HepG2 (cell line): Measurements from ENCODE around the gene PCP4.

Experiments used
- ARID4A ChIP-seq: sonication (generic); formaldehyde crosslinking; IDR thresholded peaks from 2 replicates; pipeline ENCODE4 v1.5.0; 2020; ENCODE audit warnings: mild to moderate bottlenecking, missing genetic modification reagents, borderline replicate concordance
- CEBPZ ChIP-seq: IDR thresholded peaks from 2 replicates; pipeline ENCODE4 v1.6.1; 2012; ENCODE audit warnings: low read length, improper control_type of control experiment
- CTCF ChIP-seq: sonication (generic); formaldehyde crosslinking; IDR thresholded peaks from 2 replicates; pipeline ENCODE4 v1.5.0; 2020; ENCODE audit warnings: mild to moderate bottlenecking, missing genetic modification reagents, moderate library complexity
- EZH2 ChIP-seq: conservative IDR thresholded peaks from 2 replicates; pipeline ENCODE4 v1.6.1; 2012; ENCODE audit warnings: mild to moderate bottlenecking, low read depth, low read length, moderate library complexity
- HOXA7 ChIP-seq: sonication (generic); formaldehyde crosslinking; IDR thresholded peaks from 2 replicates; pipeline ENCODE4 v1.8.1; 2022; ENCODE audit warnings: mild to moderate bottlenecking, missing genetic modification reagents, moderate library complexity
- KLF12 ChIP-seq: sonication (generic); formaldehyde crosslinking; IDR thresholded peaks from 2 replicates; pipeline ENCODE4 v1.4.0; 2020; ENCODE audit warnings: missing genetic modification reagents, borderline replicate concordance
- NFE2L2 ChIP-seq: fragments of 150-350 bp; IDR thresholded peaks from 2 replicates; pipeline ENCODE4 v1.6.1; 2014; ENCODE audit warnings: low read length
- POLR2AphosphoS5 ChIP-seq: IDR thresholded peaks from 2 replicates; pipeline ENCODE4 v1.6.1; 2012; ENCODE audit warnings: low read depth, low read length
- PRDM10 ChIP-seq: sonication (generic); formaldehyde crosslinking; IDR thresholded peaks from 2 replicates; pipeline ENCODE4 v1.4.0; 2020; ENCODE audit warnings: low read depth, missing genetic modification reagents
- REST ChIP-seq, 2 experiments: IDR thresholded peaks; 2 replicates each; pipeline ENCODE4 v1.6.1; 2011 to 2012; ENCODE audit warnings: low read length in 2 of 2, borderline replicate concordance in 1 of 2, low read depth in 1 of 2, mild to moderate bottlenecking in 1 of 2, moderate library complexity in 1 of 2
- TRIM22 ChIP-seq: fragments of 450-650 bp; IDR thresholded peaks from 2 replicates; pipeline ENCODE4 v1.6.1; 2017
- ZNF740 ChIP-seq: sonication (generic); formaldehyde crosslinking; IDR thresholded peaks from 2 replicates; pipeline ENCODE4 v1.4.0; 2020; ENCODE audit warnings: missing genetic modification reagents
- ZNF773 ChIP-seq: sonication (generic); formaldehyde crosslinking; IDR thresholded peaks from 2 replicates; pipeline ENCODE4 v1.4.0; 2020; ENCODE audit warnings: missing genetic modification reagents, borderline replicate concordance
- ZNF792 ChIP-seq: IDR thresholded peaks from 2 replicates; pipeline ENCODE4 v1.6.1; 2016

- TF ChIP-seq ZNF773 (no peak), ARID4A (CRISPR knock-in tag) (no peak), KLF12 (CRISPR knock-in tag) (no peak), CTCF (CRISPR knock-in tag) (no peak), PRDM10 (CRISPR knock-in tag) (no peak), POLR2AphosphoS5 (no peak), CEBPZ (no peak), NFE2L2 (no peak), EZH2 (no peak), ZNF740 (CRISPR knock-in tag) (no peak), REST (IDR thresholded peaks at IDR 0.05; ENCODE audit: borderline replicate concordance in 1 of 2, low read depth in 1 of 2, low read length in 2 of 2) (no peak), HOXA7 (no peak), ZNF792 (CRISPR knock-in tag) (no peak), TRIM22 (no peak)
These were observed 102.6 kb downstream of the PCP4 start for GRCh38 chr21:39969691-39970364.
